Calu3 (cell line): ENCODE measurements around the gene MUTYH. TPM values are rescaled to one million over a fixed set of nuclear protein-coding genes. Genes with fewer than 3 reads are reported as not detected.

Experiments
- BruUV-seq: library from RNA; stranded (reverse); fragments of 400-500 nt; replicated peaks from 2 replicates; lab custom pipeline; 2021; lab: Mats Ljungman, UMichigan
- CTCF ChIA-PET: fragments of 300-600 bp; sonication (Branson Sonifier 250); formaldehyde crosslinking; loops from one replicate; lab custom pipeline; 2022; ENCODE audit warnings: antibody characterized with exemption; lab: Charles Lee
- DNase-seq: peaks from one replicate; pipeline ENCODE4 v3.0.0; 2022
- H3K27ac Mint-ChIP-seq: one replicate; pipeline ENCODE4 v1.8.0; 2022; ENCODE audit warnings: mixed read lengths; ENCODE audit not compliant: unreplicated experiment
- H3K27me3 Mint-ChIP-seq: one replicate; pipeline ENCODE4 v1.8.0; 2022; ENCODE audit warnings: mixed read lengths; ENCODE audit not compliant: unreplicated experiment
- H3K36me3 Mint-ChIP-seq: one replicate; pipeline ENCODE4 v1.8.0; 2022; ENCODE audit warnings: mild to moderate bottlenecking, moderate library complexity, mixed read lengths; ENCODE audit not compliant: insufficient read depth, unreplicated experiment
- H3K4me1 Mint-ChIP-seq: one replicate; pipeline ENCODE4 v1.8.0; 2022; ENCODE audit warnings: mild to moderate bottlenecking, low read depth, mixed read lengths; ENCODE audit not compliant: unreplicated experiment
- H3K4me3 Mint-ChIP-seq: one replicate; pipeline ENCODE4 v1.8.0; 2022; ENCODE audit warnings: mild to moderate bottlenecking, low read depth, moderate library complexity, mixed read lengths; ENCODE audit not compliant: unreplicated experiment
- H3K9me3 Mint-ChIP-seq: one replicate; pipeline ENCODE4 v1.8.0; 2022; ENCODE audit warnings: low read depth, mixed read lengths; ENCODE audit not compliant: unreplicated experiment
- CTCF ChIP-seq: fragments of 200-600 bp; IDR thresholded peaks from one replicate; pipeline ENCODE4 v1.8.0; 2022; ENCODE audit warnings: antibody characterized with exemption; ENCODE audit not compliant: unreplicated experiment
- intact Hi-C: fragments of 100-400 bp; cut with micrococcal nuclease; formaldehyde crosslinking; loops from one replicate; pipeline ENCODE4 v1.10.0; 2022; ENCODE audit not compliant: unreplicated experiment
- total RNA-seq: library from RNA; stranded (reverse); gene quantifications from 2 replicates; pipeline ENCODE4 v1.2.3, GENCODE V29; 2022

MUTYH gene
- total RNA-seq, 1 experiment from 2014 or later, result 48.1 TPM

- H3K9me3 Mint-ChIP-seq, result no peaks in the 10 kb centered on the region
- intact Hi-C loops, result no loop called here
- no peak for TF ChIP-seq CTCF
- H3K27ac Mint-ChIP-seq, result no peak overlapping the region
- no TSS peak for BruUV-seq
- H3K4me3 Mint-ChIP-seq, result no peak overlapping the region
- H3K36me3 Mint-ChIP-seq, result no peaks in the 10 kb centered on the region
- no peaks in the 10 kb centered on the region for H3K4me1 Mint-ChIP-seq
- CTCF ChIA-PET, result no interaction called here
- H3K27me3 Mint-ChIP-seq, result no peaks in the 10 kb centered on the region
- no peak for DNase-seq
Measured at GRCh38 chr1:45317166-45317565, 23.1 kb downstream of the MUTYH start.

- no TSS peak for BruUV-seq
Measured at GRCh38 chr1:45314266-45314665, 26.0 kb downstream of the MUTYH start.

GRCh38 chr1:45306905-45307304 is 33.3 kb downstream of the MUTYH start:
- BruUV-seq, result no TSS peak

More at GRCh38 chr1:45314266-45314665, 26.0 kb downstream of the MUTYH start:
- intact Hi-C loops, result no loop called here
- Mint-ChIP-seq H3K27ac (no peak overlapping the region), H3K9me3 (no peaks in the 10 kb centered on the region), H3K4me1 (no peaks in the 10 kb centered on the region), H3K27me3 (no peaks in the 10 kb centered on the region), H3K4me3 (no peak overlapping the region), H3K36me3 (no peaks in the 10 kb centered on the region)
- CTCF ChIA-PET, result interaction anchor here (0.6 kb wide), 2 partner anchors 11 to 391 kb away, joined by 3 to 4 read pairs; no protein-coding TSS in a partner anchor
- TF ChIP-seq CTCF, result no peak
- no peak for DNase-seq

GRCh38 chr1:45306319-45306718 is 33.9 kb downstream of the MUTYH start:
- H3K4me1 Mint-ChIP-seq, result peaks cover 8% of the 10 kb centered on the region
- no TSS peak for BruUV-seq
- H3K4me3 Mint-ChIP-seq, result no peak overlapping the region
- no peak overlapping the region for H3K27ac Mint-ChIP-seq
- no peak for DNase-seq
- intact Hi-C loops, result no loop called here
- no peaks in the 10 kb centered on the region for H3K27me3 Mint-ChIP-seq
- CTCF ChIA-PET, result interaction anchor here (1.5 kb wide), 1 partner anchor 288 kb away, joined by 4 read pairs; no protein-coding TSS in a partner anchor
- no peaks in the 10 kb centered on the region for H3K9me3 Mint-ChIP-seq
- TF ChIP-seq CTCF, result no peak
- peaks cover 29% of the 10 kb centered on the region for H3K36me3 Mint-ChIP-seq

More at GRCh38 chr1:45306905-45307304, 33.3 kb downstream of the MUTYH start:
- CTCF ChIA-PET, result interaction anchor here (1.5 kb wide), 1 partner anchor 288 kb away, joined by 4 read pairs; no protein-coding TSS in a partner anchor
- Mint-ChIP-seq H3K27me3 (no peaks in the 10 kb centered on the region), H3K4me1 (peaks cover 8% of the 10 kb centered on the region), H3K9me3 (no peaks in the 10 kb centered on the region), H3K4me3 (no peak overlapping the region), H3K27ac (no peak overlapping the region), H3K36me3 (peaks cover 24% of the 10 kb centered on the region)
- TF ChIP-seq CTCF, result no peak
- intact Hi-C loops, result no loop called here
- no peak for DNase-seq
